GM23338 (cell line): ENCODE data around the gene CANT1. TPM values are rescaled to one million over a fixed set of nuclear protein-coding genes. Genes with fewer than 3 reads are reported as not detected.

ENCODE experiments used
- ATAC-seq: fragments of 200-7000 bp; cut with Tn5 transposase; 3 replicates; pipeline ENCODE4 v1.9.1; 2020
- DNase-seq: peaks from one replicate; pipeline ENCODE4 v3.0.0-alpha.2; 2015; ENCODE audit warnings: low spot score
- H2AFZ ChIP-seq: fragments of 200-600 bp; sonication (generic); 2 replicates; pipeline ENCODE4 v1.8.0; 2016; ENCODE audit warnings: antibody characterized with exemption, mild to moderate bottlenecking, moderate library complexity
- H3F3A ChIP-seq: fragments of 200-600 bp; sonication (generic); replicated peaks from 2 replicates; pipeline ENCODE4 v1.8.0; 2017; ENCODE audit warnings: antibody characterized with exemption, mixed run types, low read depth
- H3K27ac ChIP-seq: fragments of 200-600 bp; sonication (generic); 2 replicates; pipeline ENCODE4 v1.6.1; 2016; ENCODE audit warnings: low read depth
- H3K27me3 ChIP-seq: fragments of 200-600 bp; sonication (generic); 2 replicates; pipeline ENCODE4 v1.8.0; 2016; ENCODE audit warnings: mild to moderate bottlenecking, mixed run types, moderate library complexity; ENCODE audit not compliant: insufficient read depth
- H3K36me3 ChIP-seq: fragments of 200-600 bp; sonication (generic); 2 replicates; pipeline ENCODE4 v1.8.0; 2016; ENCODE audit warnings: mild to moderate bottlenecking; ENCODE audit not compliant: insufficient read depth
- H3K4me1 ChIP-seq: fragments of 200-600 bp; sonication (generic); 2 replicates; pipeline ENCODE4 v1.8.0; 2016; ENCODE audit warnings: mild to moderate bottlenecking, moderate library complexity; ENCODE audit not compliant: insufficient read depth
- H3K4me2 ChIP-seq: fragments of 200-600 bp; sonication (generic); 2 replicates; pipeline ENCODE4 v1.7.1; 2017; ENCODE audit warnings: mixed run types
- H3K4me3 ChIP-seq: fragments of 200-600 bp; sonication (generic); 2 replicates; pipeline ENCODE4 v1.6.1; 2016; ENCODE audit warnings: mixed run types
- H3K79me2 ChIP-seq: fragments of 200-600 bp; sonication (generic); replicated peaks from 2 replicates; pipeline ENCODE4 v1.8.0; 2017; ENCODE audit warnings: mild to moderate bottlenecking; ENCODE audit not compliant: insufficient read depth
- H3K9me2 ChIP-seq: fragments of 200-600 bp; sonication (generic); 2 replicates; pipeline ENCODE4 v1.8.0; 2017; ENCODE audit not compliant: insufficient read depth
- H4K20me1 ChIP-seq: fragments of 200-600 bp; sonication (generic); replicated peaks from 2 replicates; pipeline ENCODE4 v1.8.0; 2017; ENCODE audit warnings: mild to moderate bottlenecking; ENCODE audit not compliant: insufficient read depth
- H3K27ac Mint-ChIP-seq: 2 replicates; pipeline ENCODE4 v1.8.0; 2020; ENCODE audit warnings: inconsistent platforms, mild to moderate bottlenecking, moderate library complexity, mixed read lengths
- H3K27me3 Mint-ChIP-seq: 3 replicates; pipeline ENCODE4 v1.8.0; 2022; ENCODE audit warnings: low read depth, mild to moderate bottlenecking, moderate library complexity, mixed read lengths, inconsistent platforms; ENCODE audit not compliant: insufficient read depth, poor library complexity
- H3K36me3 Mint-ChIP-seq: 3 replicates; pipeline ENCODE4 v1.8.0; 2021; ENCODE audit warnings: low read depth, mild to moderate bottlenecking, inconsistent platforms, moderate library complexity, mixed read lengths
- H3K4me1 Mint-ChIP-seq: 3 replicates; pipeline ENCODE4 v1.8.0; 2020; ENCODE audit warnings: mild to moderate bottlenecking, inconsistent platforms, mixed read lengths
- H3K4me3 Mint-ChIP-seq: 3 replicates; pipeline ENCODE4 v1.8.0; 2021; ENCODE audit warnings: moderate library complexity, mild to moderate bottlenecking, inconsistent platforms, mixed read lengths
- H3K9me3 Mint-ChIP-seq: 3 replicates; pipeline ENCODE4 v1.8.0; 2020; ENCODE audit warnings: moderate library complexity, mild to moderate bottlenecking, inconsistent platforms, mixed read lengths
- CREB1 ChIP-seq: fragments of 250-450 bp; sonication (Bioruptor Pico); IDR thresholded peaks from 2 replicates; pipeline ENCODE4 v1.5.0; 2020; ENCODE audit warnings: low read depth, mild to moderate bottlenecking, moderate library complexity
- CTCF ChIP-seq, 2 experiments: fragments of 200-600 bp in 1 of 2; sonication (generic) in 1 of 2; conservative IDR thresholded peaks; 2 replicates each; pipeline versions ENCODE4 v1.5.1 to v1.6.1; 2016 to 2017; ENCODE audit warnings: antibody characterized with exemption in 2 of 2, low read depth in 2 of 2, mild to moderate bottlenecking in 2 of 2, moderate library complexity in 1 of 2
- ETS1 ChIP-seq: IDR thresholded peaks from 2 replicates; pipeline ENCODE4 v1.6.1; 2016; ENCODE audit warnings: antibody characterized with exemption
- EZH2 ChIP-seq: fragments of 200-600 bp; sonication (generic); IDR thresholded peaks from one replicate; pipeline ENCODE4 v1.8.0; 2017; ENCODE audit warnings: antibody characterized with exemption, mild to moderate bottlenecking, low read depth; ENCODE audit not compliant: unreplicated experiment
- POLR2AphosphoS5 ChIP-seq: IDR thresholded peaks from 2 replicates; pipeline ENCODE4 v1.6.1; 2016; ENCODE audit warnings: antibody characterized with exemption, low read depth
- ZNF331 ChIP-seq: fragments of 250-450 bp; sonication (Bioruptor Pico); IDR thresholded peaks from 2 replicates; pipeline ENCODE4 v1.5.0; 2020; ENCODE audit warnings: low read depth, mild to moderate bottlenecking, moderate library complexity
- polyA plus RNA-seq: library from polyadenylated mRNA; unstranded; fragments of >200 nt; fragmentation: Nextera tagmentation; extraction: Ambion mirVana; gene quantifications from 2 replicates; pipeline ENCODE4 v1.2.1, GENCODE V29; 2016
- total RNA-seq: library from RNA; depleted of rRNA; stranded (reverse); fragments of >200 nt; shearing (Covaris generic); gene quantifications from 2 replicates; pipeline ENCODE4 v1.2.3, GENCODE V29; 2014
- TF ChIP-seq, protein P1 (sequence below): IDR thresholded peaks from one replicate; pipeline ENCODE4 v1.6.1; 2018; ENCODE audit warnings: antibody characterized with exemption; ENCODE audit not compliant: unreplicated experiment

CANT1 gene
- total and polyA plus RNA-seq, 2 experiments from 2014 or later = 5.9 to 38.8 TPM

DNA sequence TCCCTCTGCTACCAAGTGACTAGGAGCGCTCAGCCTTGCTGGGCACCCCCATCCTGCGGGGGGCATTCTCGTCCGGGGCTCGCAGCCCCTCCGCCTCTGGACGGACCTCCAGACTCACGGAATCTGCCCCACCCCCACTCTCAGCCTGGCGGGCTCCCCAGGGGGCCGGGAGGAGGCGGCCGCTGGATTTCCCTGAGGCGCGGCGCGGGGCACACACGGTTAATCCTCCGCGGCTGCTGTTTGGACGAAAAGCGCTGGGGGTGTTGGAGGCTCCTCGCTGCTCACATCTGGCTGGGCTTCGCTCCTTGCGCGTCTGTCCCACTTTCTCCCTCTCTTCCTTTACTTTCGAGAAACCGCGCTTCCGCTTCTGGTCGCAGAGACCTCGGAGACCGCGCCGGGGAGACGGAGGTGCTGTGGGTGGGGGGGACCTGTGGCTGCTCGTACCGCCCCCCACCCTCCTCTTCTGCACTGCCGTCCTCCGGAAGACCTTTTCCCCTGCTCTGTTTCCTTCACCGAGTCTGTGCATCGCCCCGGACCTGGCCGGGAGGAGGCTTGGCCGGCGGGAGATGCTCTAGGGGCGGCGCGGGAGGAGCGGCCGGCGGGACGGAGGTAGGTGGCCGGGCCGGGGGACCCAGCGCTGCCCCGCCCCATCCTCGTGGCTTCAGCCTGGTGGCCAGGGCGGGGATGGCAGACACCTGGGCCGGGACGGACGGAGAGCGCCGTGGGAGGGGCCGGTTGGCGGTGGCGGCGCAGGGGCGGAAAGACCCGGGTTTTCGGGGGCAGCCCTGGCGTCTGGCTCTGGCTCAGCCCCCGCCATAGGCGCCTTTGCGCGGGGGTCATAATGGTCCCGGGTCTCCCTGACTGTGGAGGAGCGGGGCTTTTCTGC, 14.6 kb upstream of the CANT1 start, which contains the start of gene C1QTNF1 (continued):
- TF ChIP-seq CTCF (conservative IDR thresholded peaks at IDR 0.05; ENCODE audit: low read depth in 2 of 2) (peak; percentile 11 to 18; a peak in 2 of 4 replicates), CREB1 (CRISPR knock-in tag) (no peak), EZH2 (peak; percentile 50), ETS1 (no peak), POLR2AphosphoS5 (no peak), ZNF331 (CRISPR knock-in tag) (no peak)
- TF ChIP-seq, protein P1, sequence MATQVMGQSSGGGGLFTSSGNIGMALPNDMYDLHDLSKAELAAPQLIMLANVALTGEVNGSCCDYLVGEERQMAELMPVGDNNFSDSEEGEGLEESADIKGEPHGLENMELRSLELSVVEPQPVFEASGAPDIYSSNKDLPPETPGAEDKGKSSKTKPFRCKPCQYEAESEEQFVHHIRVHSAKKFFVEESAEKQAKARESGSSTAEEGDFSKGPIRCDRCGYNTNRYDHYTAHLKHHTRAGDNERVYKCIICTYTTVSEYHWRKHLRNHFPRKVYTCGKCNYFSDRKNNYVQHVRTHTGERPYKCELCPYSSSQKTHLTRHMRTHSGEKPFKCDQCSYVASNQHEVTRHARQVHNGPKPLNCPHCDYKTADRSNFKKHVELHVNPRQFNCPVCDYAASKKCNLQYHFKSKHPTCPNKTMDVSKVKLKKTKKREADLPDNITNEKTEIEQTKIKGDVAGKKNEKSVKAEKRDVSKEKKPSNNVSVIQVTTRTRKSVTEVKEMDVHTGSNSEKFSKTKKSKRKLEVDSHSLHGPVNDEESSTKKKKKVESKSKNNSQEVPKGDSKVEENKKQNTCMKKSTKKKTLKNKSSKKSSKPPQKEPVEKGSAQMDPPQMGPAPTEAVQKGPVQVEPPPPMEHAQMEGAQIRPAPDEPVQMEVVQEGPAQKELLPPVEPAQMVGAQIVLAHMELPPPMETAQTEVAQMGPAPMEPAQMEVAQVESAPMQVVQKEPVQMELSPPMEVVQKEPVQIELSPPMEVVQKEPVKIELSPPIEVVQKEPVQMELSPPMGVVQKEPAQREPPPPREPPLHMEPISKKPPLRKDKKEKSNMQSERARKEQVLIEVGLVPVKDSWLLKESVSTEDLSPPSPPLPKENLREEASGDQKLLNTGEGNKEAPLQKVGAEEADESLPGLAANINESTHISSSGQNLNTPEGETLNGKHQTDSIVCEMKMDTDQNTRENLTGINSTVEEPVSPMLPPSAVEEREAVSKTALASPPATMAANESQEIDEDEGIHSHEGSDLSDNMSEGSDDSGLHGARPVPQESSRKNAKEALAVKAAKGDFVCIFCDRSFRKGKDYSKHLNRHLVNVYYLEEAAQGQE = no peak

GRCh38 chr17:79023180-79023705, 13.7 kb upstream of the CANT1 start:
- peak overlapping the region; percentile 97 for H3K4me2 ChIP-seq
- no peaks in the 10 kb centered on the region for H3K36me3 ChIP-seq
- TF ChIP-seq, protein P1 = no peak
- Mint-ChIP-seq H3K4me3 (peak overlapping the region; percentile 85), H3K36me3 (no peaks in the 10 kb centered on the region; the same call in 2 of the 3 replicates), H3K9me3 (no peaks in the 10 kb centered on the region; the same call in 2 of the 3 replicates), H3K27ac (no peak overlapping the region), H3K4me1 (peaks cover 15% of the 10 kb centered on the region), H3K27me3 (peaks cover 55% of the 10 kb centered on the region)
- H3F3A ChIP-seq = 0 out of 2 replicates have a peak, but pooled peaks cover 2% of the 10 kb centered on the region
- peaks cover 69% of the 10 kb centered on the region for H3K27me3 ChIP-seq
- no peaks in the 10 kb centered on the region for H3K9me2 ChIP-seq
- H4K20me1 ChIP-seq = no peaks in the 10 kb centered on the region
- ATAC-seq = peak; percentile 9
- H3K27ac ChIP-seq = no peak overlapping the region
- no peaks in the 10 kb centered on the region for H3K79me2 ChIP-seq
- peak overlapping the region; percentile 92 for H3K4me3 ChIP-seq
- DNase-seq = peak; percentile 31
- peak overlapping the region; percentile 99 for H2AFZ ChIP-seq
- peaks cover 7% of the 10 kb centered on the region for H3K4me1 ChIP-seq
